KMS-11 (cell line): ENCODE measurements around the gene AFF4.
"Not testable (repeated sequence)": the region's sequence is repeated elsewhere in the genome, so short reads cannot be mapped to it uniquely, and the experiment has no call there.

Source experiments
- H2AFZ ChIP-seq: fragments of 200-600 bp; sonication (generic); 2 replicates; pipeline ENCODE4 v1.6.1; 2016; ENCODE audit warnings: antibody characterized with exemption, mixed run types, low read depth
- H3K27ac ChIP-seq: fragments of 200-600 bp; sonication (generic); 2 replicates; pipeline ENCODE4 v1.6.1; 2016; ENCODE audit warnings: mild to moderate bottlenecking, mixed run types
- H3K27me3 ChIP-seq: fragments of 200-600 bp; sonication (generic); 2 replicates; pipeline ENCODE4 v1.6.1; 2017; ENCODE audit warnings: mild to moderate bottlenecking, low read depth, mixed run types, moderate library complexity; ENCODE audit not compliant: insufficient read depth
- H3K36me3 ChIP-seq: fragments of 200-600 bp; sonication (generic); 2 replicates; pipeline ENCODE4 v1.6.1; 2017; ENCODE audit warnings: mild to moderate bottlenecking, mixed run types; ENCODE audit not compliant: insufficient read depth
- H3K4me1 ChIP-seq: fragments of 200-600 bp; sonication (generic); 2 replicates; pipeline ENCODE4 v1.6.1; 2016; ENCODE audit warnings: mild to moderate bottlenecking, low read depth, mixed run types; ENCODE audit not compliant: poor library complexity, severe bottlenecking
- H3K4me2 ChIP-seq: fragments of 200-600 bp; sonication (generic); 2 replicates; pipeline ENCODE4 v1.7.0; 2016; ENCODE audit warnings: mild to moderate bottlenecking, mixed run types
- H3K4me3 ChIP-seq: fragments of 200-600 bp; sonication (generic); IDR thresholded peaks from 2 replicates; pipeline ENCODE4 v1.6.1; 2017; ENCODE audit warnings: low read depth, low read length, mixed read lengths; ENCODE audit not compliant: insufficient read depth
- H3K79me2 ChIP-seq: fragments of 200-600 bp; sonication (generic); 2 replicates; pipeline ENCODE4 v1.6.1; 2016; ENCODE audit warnings: low read depth, mixed run types; ENCODE audit not compliant: insufficient read depth
- H3K9ac ChIP-seq: fragments of 200-600 bp; sonication (generic); 2 replicates; pipeline ENCODE4 v1.6.1; 2016; ENCODE audit warnings: mild to moderate bottlenecking, mixed run types
- H4K20me1 ChIP-seq: fragments of 200-600 bp; sonication (generic); 2 replicates; pipeline ENCODE4 v1.6.1; 2016; ENCODE audit warnings: mild to moderate bottlenecking, mixed run types; ENCODE audit not compliant: insufficient read depth
- TF ChIP-seq, protein P1 (sequence below): fragments of 200-600 bp; sonication (generic); conservative IDR thresholded peaks from 2 replicates; pipeline ENCODE4 v1.6.1; 2017; ENCODE audit warnings: low read depth, mild to moderate bottlenecking, antibody characterized with exemption, low read length, moderate library complexity, mixed read lengths

Gene AFF4

DNA sequence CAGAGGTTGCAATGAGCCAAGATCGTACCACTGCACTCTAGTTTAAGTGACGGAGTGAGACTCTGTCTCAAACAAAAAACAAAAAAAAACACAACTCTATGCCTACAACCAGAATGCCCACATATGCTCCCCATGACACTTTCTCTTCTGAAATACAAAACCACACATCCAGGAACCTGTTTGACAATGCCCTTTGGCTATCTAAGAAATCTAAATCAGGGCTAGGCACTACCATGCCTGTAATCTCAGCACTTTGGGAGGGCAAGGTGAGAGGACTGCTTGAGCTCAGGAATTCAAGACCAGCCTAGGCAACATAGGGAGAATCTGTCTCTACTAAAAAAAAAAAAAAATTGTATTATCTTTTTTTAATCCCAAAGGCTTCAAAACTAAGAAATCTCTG is 10.6 kb downstream of the AFF4 start:
- TF ChIP-seq, protein P1, sequence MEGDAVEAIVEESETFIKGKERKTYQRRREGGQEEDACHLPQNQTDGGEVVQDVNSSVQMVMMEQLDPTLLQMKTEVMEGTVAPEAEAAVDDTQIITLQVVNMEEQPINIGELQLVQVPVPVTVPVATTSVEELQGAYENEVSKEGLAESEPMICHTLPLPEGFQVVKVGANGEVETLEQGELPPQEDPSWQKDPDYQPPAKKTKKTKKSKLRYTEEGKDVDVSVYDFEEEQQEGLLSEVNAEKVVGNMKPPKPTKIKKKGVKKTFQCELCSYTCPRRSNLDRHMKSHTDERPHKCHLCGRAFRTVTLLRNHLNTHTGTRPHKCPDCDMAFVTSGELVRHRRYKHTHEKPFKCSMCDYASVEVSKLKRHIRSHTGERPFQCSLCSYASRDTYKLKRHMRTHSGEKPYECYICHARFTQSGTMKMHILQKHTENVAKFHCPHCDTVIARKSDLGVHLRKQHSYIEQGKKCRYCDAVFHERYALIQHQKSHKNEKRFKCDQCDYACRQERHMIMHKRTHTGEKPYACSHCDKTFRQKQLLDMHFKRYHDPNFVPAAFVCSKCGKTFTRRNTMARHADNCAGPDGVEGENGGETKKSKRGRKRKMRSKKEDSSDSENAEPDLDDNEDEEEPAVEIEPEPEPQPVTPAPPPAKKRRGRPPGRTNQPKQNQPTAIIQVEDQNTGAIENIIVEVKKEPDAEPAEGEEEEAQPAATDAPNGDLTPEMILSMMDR = no peak
- Histone ChIP-seq H3K27ac (no peak overlapping the region), H3K27me3 (no peaks in the 10 kb centered on the region), H3K9ac (no peak overlapping the region), H3K79me2 (peaks cover 19% of the 10 kb centered on the region; the same call in 1 of the 2 replicates), H2AFZ (no peak overlapping the region), H3K4me2 (no peak overlapping the region; the same call in 1 of the 2 replicates), H4K20me1 (no peaks in the 10 kb centered on the region), H3K4me3 (no peak overlapping the region), H3K36me3 (no peaks in the 10 kb centered on the region), H3K4me1 (peaks cover 20% of the 10 kb centered on the region)

DNA sequence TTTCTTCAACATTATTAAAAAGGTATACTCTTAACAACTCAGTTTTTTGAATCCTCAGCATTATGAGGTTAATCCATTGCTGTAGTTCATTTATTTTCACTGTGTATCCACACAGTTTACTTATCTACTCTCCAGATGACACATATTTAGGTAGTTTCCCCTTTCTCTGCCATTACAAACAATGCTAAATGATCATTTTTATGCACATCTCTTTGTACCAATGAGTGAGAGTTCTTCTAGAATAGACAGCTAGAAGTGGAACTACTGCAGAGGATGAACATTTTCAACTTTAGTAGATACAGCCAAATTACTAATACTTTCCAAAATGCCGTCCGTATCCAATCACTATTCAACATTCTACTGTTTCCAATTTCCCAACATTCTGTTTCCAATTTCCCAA is 11.5 kb downstream of the AFF4 start:
- Histone ChIP-seq H3K27ac (no peak overlapping the region), H3K4me3 (no peak overlapping the region), H3K9ac (no peak overlapping the region), H3K36me3 (no peaks in the 10 kb centered on the region), H3K79me2 (peaks cover 17% of the 10 kb centered on the region; the same call in 1 of the 2 replicates), H3K4me2 (no peak overlapping the region), H3K4me1 (peaks cover 14% of the 10 kb centered on the region), H4K20me1 (no peaks in the 10 kb centered on the region), H3K27me3 (no peaks in the 10 kb centered on the region), H2AFZ (no peak overlapping the region)
- TF ChIP-seq, protein P1 = no peak

DNA sequence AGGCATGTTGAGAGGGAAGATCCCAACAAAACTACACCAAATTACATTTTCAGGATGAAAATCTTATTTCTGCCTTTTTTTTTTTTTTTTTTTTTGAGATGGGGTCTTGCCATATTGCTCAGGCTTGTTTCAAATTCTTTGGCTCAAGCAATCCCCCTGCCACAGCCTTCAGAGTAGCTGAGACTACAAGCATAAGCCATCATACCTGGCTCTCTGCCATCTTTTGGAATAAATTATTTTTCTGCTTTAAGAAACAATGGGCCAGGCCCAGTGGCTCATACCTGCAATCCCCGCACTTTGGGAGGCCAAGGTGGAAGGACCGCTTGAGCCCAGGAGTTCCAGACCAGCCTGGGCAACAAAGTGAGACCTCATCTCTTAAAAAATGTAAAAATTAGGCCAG is 14.3 kb downstream of the AFF4 start:
- H3K27me3 ChIP-seq = no peaks in the 10 kb centered on the region
- peaks cover 10% of the 10 kb centered on the region for H3K4me1 ChIP-seq
- no peak overlapping the region for H3K4me2 ChIP-seq
- peaks cover 27% of the 10 kb centered on the region; the same call in 1 of the 2 replicates for H3K79me2 ChIP-seq
- no peaks in the 10 kb centered on the region for H3K36me3 ChIP-seq
- TF ChIP-seq, protein P1 = no peak
- H3K9ac ChIP-seq = no peak overlapping the region
- H2AFZ ChIP-seq = no peak overlapping the region
- H3K27ac ChIP-seq = no peak overlapping the region
- no peaks in the 10 kb centered on the region for H4K20me1 ChIP-seq
- no peak overlapping the region for H3K4me3 ChIP-seq

DNA sequence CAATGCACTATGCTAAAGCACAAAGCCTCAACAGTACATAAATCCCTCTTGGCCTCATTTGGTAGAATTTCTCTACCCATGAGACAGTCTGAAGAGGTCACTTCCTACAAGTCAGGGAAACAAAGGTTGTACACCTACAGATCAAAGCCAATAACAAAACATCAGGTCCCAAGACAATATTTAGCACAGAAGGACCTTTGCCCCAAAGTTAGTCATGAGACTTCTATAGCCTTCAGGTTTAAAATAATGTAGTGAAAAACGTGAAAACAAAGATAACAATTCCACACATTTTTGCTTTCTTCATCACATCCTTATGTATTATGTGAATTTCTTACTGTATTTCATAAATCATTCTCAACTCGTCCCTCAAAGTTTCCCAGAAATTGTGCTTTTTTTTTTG is 15.8 kb downstream of the AFF4 start:
- no peak overlapping the region for H3K9ac ChIP-seq
- no peaks in the 10 kb centered on the region for H3K4me1 ChIP-seq
- no peaks in the 10 kb centered on the region for H3K27me3 ChIP-seq
- no peak overlapping the region for H2AFZ ChIP-seq
- no peak overlapping the region for H3K4me2 ChIP-seq
- peaks cover 23% of the 10 kb centered on the region for H3K79me2 ChIP-seq
- H3K36me3 ChIP-seq = no peaks in the 10 kb centered on the region
- H3K27ac ChIP-seq = no peak overlapping the region
- H4K20me1 ChIP-seq = no peaks in the 10 kb centered on the region
- TF ChIP-seq, protein P1 = no peak
- no peak overlapping the region for H3K4me3 ChIP-seq

DNA sequence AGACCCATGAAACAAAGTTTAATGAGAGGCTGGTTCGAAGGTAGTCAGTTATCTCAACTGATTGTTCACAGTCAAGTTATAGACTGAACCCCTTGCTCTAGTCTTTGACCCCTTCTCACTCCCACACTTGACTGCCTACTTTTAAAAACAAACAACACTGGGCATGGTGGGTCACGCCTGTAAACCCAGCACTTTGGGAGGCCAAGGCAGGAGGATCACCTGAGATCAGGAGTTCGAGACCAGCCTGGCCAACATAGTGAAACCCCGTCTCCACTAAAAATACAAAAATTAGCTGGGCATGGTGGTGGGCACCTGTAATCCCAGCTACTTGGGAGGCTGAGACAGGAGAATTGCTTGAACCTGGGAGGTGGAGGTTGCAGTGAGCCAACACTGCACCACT is 18.1 kb downstream of the AFF4 start:
- H3K79me2 ChIP-seq = peaks cover 10% of the 10 kb centered on the region

More for the DNA sequence above, 18.1 kb downstream of the AFF4 start:
- H3K27ac ChIP-seq, H4K20me1 ChIP-seq, H3K27me3 ChIP-seq, H2AFZ ChIP-seq, H3K4me3 ChIP-seq, H3K9ac ChIP-seq, H3K4me2 ChIP-seq, H3K36me3 ChIP-seq: not testable (repeated sequence)
- peaks cover 20% of the 10 kb centered on the region for H3K4me1 ChIP-seq
